Measurements from ENCODE around the gene TRAF7.

The TRAF7 gene

GRCh38 chr16:2205104-2205966 is 49.8 kb downstream of the TRAF7 start, which contains the start of gene MLST8:
MLST8 (plus strand) TSS chr16:2205454; CDS start chr16:2206086, 632 bp downstream.
- peak; percentile 43 for DNase-seq

GRCh38 chr16:2205967-2206313 is 50.4 kb downstream of the TRAF7 start:
- DNase-seq, result no peak

- DNase-seq, result no peak
These were observed 50.8 kb downstream of the TRAF7 start for GRCh38 chr16:2206420-2206779.

- DNase-seq, result no peak
These were observed 51.3 kb downstream of the TRAF7 start for GRCh38 chr16:2206780-2207433.

- no peak for DNase-seq
These were observed 52.3 kb downstream of the TRAF7 start for GRCh38 chr16:2207872-2208271.

GRCh38 chr16:2208308-2208707 is 52.7 kb downstream of the TRAF7 start:
- DNase-seq, result no peak

GRCh38 chr16:2208772-2209171 is 53.2 kb downstream of the TRAF7 start:
- no peak for DNase-seq

- no peak for DNase-seq
These were observed 53.9 kb downstream of the TRAF7 start for GRCh38 chr16:2209258-2210008.

GRCh38 chr16:2210009-2210332 is 54.4 kb downstream of the TRAF7 start:
- no peak for DNase-seq

GRCh38 chr16:2210386-2211365 is 55.1 kb downstream of the TRAF7 start, which contains the start of gene BRICD5:
BRICD5 (minus strand) TSS chr16:2210863; CDS start chr16:2210833, 30 bp downstream.
- DNase-seq, result no peak

- DNase-seq, result no peak
These were observed 56.4 kb downstream of the TRAF7 start for GRCh38 chr16:2211923-2212347.

GRCh38 chr16:2212362-2213324 is 57.1 kb downstream of the TRAF7 start:
- DNase-seq, result no peak

GRCh38 chr16:2213817-2214718 is 58.5 kb downstream of the TRAF7 start:
- no peak for DNase-seq

GRCh38 chr16:2214719-2214968 is 59.1 kb downstream of the TRAF7 start, which contains the start of gene PGP:
PGP (minus strand) TSS chr16:2214840; CDS start chr16:2214777, 63 bp downstream.
- no peak for DNase-seq

GRCh38 chr16:2216330-2216729 is 60.7 kb downstream of the TRAF7 start:
- no peak for DNase-seq

GRCh38 chr16:2223221-2223941 is 67.8 kb downstream of the TRAF7 start, which contains the start of gene E4F1:
E4F1 (plus strand) TSS chr16:2223591; CDS start chr16:2223614, 23 bp downstream.
- DNase-seq, result peak; percentile 97

- DNase-seq, result no peak
These were observed 68.4 kb downstream of the TRAF7 start for GRCh38 chr16:2223942-2224486.

GRCh38 chr16:2226245-2226793 is 70.7 kb downstream of the TRAF7 start:
- no peak for DNase-seq

GRCh38 chr16:2226918-2227317 is 71.3 kb downstream of the TRAF7 start:
- DNase-seq, result no peak

Data from NCI-H446 treated with DMSO at 0.1 percent for 48 hours (cell line).